ENCODE measurements around the gene TBX3.
"Not testable (repeated sequence)": the region's sequence is repeated elsewhere in the genome, so short reads cannot be mapped to it uniquely, and the experiment has no call there.

TBX3 gene

DNA sequence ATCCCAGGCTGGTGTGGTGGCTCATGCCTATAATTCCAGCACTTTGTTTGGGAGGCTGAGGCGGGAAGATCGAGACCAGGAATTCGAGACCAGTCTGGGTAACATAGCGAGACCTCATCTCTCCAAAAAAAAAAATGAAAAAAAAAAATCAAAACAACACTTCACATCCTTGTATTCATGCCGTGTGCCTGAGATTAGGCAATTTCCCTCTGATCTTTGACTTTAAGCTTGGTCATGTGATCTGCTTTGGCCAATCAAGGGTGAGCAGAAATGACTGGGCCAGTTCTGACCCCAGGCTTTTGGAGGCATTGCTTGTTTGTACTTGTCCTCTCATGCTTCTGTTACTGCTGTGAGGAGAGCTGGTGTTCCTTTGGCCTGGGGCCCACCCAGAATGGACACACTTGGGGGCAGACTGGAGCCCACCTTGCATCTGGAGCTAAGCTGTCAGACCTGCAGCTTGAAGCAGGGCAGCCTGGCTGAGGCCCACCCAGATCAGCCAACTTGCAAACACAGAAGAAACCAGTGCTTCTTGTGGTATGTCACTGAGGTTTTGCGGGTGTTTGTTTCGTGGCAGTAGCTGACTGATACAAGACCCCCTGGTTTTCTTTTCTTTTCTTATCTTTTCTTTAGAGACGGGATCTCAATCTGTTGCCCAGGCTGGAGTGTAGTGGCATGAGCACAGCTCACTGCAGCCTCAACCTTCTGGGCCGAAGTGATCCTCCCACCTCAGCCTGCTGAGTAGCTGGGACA lies 29.7 kb upstream of the TBX3 start:
- no peak overlapping the region for H3K4me3 ChIP-seq (ENCODE audit: control insufficient read depth, low read depth, low read length)
- TF ChIP-seq, protein P1, sequence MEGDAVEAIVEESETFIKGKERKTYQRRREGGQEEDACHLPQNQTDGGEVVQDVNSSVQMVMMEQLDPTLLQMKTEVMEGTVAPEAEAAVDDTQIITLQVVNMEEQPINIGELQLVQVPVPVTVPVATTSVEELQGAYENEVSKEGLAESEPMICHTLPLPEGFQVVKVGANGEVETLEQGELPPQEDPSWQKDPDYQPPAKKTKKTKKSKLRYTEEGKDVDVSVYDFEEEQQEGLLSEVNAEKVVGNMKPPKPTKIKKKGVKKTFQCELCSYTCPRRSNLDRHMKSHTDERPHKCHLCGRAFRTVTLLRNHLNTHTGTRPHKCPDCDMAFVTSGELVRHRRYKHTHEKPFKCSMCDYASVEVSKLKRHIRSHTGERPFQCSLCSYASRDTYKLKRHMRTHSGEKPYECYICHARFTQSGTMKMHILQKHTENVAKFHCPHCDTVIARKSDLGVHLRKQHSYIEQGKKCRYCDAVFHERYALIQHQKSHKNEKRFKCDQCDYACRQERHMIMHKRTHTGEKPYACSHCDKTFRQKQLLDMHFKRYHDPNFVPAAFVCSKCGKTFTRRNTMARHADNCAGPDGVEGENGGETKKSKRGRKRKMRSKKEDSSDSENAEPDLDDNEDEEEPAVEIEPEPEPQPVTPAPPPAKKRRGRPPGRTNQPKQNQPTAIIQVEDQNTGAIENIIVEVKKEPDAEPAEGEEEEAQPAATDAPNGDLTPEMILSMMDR (conservative IDR thresholded peaks at IDR 0.05; ENCODE audit: control insufficient read depth, insufficient read depth, low read depth, low read length): no peak

DNA sequence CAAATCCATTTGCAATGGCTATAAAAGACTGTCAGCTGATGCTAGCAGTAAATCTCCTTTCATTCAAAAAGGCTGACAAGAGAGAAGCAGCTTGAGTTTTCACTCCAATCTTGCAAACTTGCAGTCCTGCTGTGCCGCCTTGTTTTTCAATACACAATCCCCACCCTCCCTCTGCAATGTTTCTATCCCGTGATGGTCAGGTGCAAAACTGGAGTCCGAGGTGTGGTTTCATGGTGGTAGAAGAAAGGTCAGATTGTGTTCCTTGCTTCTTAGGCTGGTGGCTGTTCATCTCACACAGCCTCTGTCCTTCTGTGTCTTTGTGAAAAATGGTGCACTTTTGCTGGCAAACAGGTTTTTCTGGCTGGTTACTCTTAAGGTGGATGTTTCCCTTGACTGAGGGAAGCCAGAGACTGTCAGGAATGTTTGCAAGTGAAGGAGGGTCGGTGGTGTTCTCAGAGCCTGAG lies 27.7 kb upstream of the TBX3 start:
- TF ChIP-seq, protein P1 (conservative IDR thresholded peaks at IDR 0.05; ENCODE audit: control insufficient read depth, insufficient read depth, low read depth, low read length): no peak
- H3K4me3 ChIP-seq (ENCODE audit: control insufficient read depth, low read depth, low read length): no peak overlapping the region
- DNase-seq (ENCODE audit: low read depth): no peak

More for the DNA sequence above, 29.7 kb upstream of the TBX3 start:
- no peak for DNase-seq (ENCODE audit: low read depth)

DNA sequence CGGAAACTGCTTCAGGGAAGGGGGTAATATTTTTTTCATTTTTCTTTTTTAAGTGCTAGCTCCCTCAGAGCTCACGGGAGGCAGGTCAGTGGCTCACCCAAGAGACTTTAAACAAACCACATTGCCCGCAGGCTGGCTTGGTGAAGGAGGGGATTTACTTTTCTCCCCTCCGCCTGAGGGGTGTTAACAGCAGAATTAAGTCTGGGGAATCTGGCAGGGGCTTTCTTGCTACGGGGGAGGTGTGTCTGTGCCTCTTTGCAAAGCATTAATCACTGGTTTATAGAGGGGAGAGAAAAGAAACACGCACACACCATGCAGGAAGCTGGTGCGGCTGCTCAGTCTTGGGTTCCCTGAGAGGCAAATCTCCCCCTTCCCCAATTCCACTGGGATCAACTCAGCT lies 26.2 kb upstream of the TBX3 start:
- no peak overlapping the region for H3K4me3 ChIP-seq (ENCODE audit: control insufficient read depth, low read depth, low read length)
- DNase-seq (ENCODE audit: low read depth): no peak
- TF ChIP-seq, protein P1 (conservative IDR thresholded peaks at IDR 0.05; ENCODE audit: control insufficient read depth, insufficient read depth, low read depth, low read length): no peak

DNA sequence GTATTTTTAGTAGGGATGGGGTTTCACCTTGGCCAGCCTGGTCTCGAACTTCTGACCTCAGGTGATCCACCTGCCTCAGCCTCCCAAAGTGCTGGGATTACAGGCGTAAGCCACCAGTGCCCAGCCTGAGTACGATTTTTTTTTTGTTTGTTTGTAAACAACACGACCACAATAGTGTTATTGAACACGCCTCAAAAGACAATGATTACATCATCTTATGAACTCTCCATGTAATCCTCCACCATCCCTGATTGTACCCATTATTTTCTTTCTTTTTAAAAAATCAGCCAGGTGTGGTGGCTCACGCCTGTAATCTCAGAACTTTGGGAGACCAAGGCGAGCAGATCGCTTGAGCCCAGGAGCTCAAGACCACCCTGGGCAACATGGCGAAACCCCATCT lies 25.1 kb upstream of the TBX3 start:
- TF ChIP-seq, protein P1 (conservative IDR thresholded peaks at IDR 0.05; ENCODE audit: control insufficient read depth, insufficient read depth, low read depth, low read length): no peak
- DNase-seq (ENCODE audit: low read depth): no peak

DNA sequence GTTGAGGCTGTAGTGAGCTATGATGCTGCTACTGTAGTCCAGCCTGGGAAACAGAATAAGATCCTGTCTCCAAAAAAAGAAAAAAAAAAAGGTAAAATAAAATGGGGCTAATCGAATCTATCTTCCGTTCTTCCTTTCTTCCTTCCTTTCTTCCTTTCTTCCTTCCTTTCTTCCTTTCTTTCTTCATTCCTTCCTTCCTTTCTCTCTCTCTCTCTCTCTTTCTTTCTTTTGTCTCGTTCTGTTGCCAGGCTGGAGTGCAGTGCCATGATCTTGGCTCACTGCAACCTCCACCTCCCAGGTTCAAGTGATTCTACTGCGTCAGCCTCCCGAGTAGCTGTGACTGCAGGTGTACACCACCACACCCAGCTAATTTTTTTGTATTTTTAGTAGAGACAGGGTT lies 24.6 kb upstream of the TBX3 start:
- H3K4me3 ChIP-seq (ENCODE audit: control insufficient read depth, low read depth, low read length); DNase-seq (ENCODE audit: low read depth): not testable (repeated sequence)

More for the DNA sequence above, 25.1 kb upstream of the TBX3 start:
- no peak overlapping the region for H3K4me3 ChIP-seq (ENCODE audit: control insufficient read depth, low read depth, low read length)

DNA sequence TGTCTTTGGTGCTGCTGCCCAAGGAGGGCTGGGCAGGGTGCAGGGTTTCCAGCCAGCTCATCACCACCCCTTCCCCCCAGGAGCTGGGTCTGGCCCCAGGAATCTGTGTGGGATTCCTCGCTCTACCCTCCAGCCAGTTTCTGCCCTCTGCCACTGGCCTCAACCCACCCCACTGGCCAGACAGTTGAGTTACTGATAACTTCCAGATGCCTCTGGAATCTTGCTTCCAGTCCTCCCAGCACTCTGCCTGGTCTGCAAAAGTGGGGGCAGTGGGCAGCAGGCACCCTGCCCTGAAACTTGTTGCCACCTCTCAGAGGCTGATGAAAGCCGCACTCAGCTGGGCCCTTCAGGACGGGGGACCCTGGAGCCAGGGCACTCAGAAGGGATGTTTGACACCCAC lies 20.1 kb upstream of the TBX3 start:
- H3K4me3 ChIP-seq (ENCODE audit: control insufficient read depth, low read depth, low read length): no peak overlapping the region
- TF ChIP-seq, protein P1 (conservative IDR thresholded peaks at IDR 0.05; ENCODE audit: control insufficient read depth, insufficient read depth, low read depth, low read length): no peak
- no peak for DNase-seq (ENCODE audit: low read depth)

DNA sequence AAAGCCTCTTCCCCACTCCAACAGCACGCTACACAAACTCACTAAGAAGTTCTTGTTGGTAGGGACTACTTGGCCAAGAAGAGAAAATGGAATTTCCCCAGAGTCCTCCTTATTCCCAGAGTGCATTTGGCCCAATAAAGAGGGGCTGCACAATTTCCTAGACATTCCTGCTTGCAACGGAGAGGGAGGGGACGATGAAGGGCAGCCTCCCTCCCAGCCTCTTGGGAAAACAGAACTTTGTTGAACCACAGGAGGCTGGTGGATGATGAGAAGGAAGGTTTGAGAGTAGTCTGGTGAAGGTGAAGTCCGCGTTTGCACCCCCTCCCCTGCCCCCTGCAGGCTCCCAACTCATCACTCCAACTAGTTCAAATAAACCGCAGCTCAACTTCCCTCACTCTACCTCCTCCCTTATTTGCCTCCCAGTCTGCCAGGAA lies 19.1 kb upstream of the TBX3 start:
- TF ChIP-seq, protein P1 (conservative IDR thresholded peaks at IDR 0.05; ENCODE audit: control insufficient read depth, insufficient read depth, low read depth, low read length): no peak
- no peak overlapping the region for H3K4me3 ChIP-seq (ENCODE audit: control insufficient read depth, low read depth, low read length)

More for the DNA sequence above, 19.1 kb upstream of the TBX3 start:
- DNase-seq (ENCODE audit: low read depth): no peak

Measured in fibroblast of mammary gland (primary cell).